Uterus (tissue), 2 donors: ENCODE results near the gene KLK11.

Experiments used
- POLR2A ChIP-seq, 2 donors: fragments of 450-650 bp; IDR thresholded peaks; one replicate each; pipeline ENCODE4 v1.6.1; 2016; ENCODE audit warnings: antibody characterized with exemption in 2 of 2, mild to moderate bottlenecking in 1 of 2, moderate library complexity in 1 of 2
- TF ChIP-seq, protein P1 (sequence below), 4 experiments: fragments of 200-600 bp in 2 of 4; fragments of 450-650 bp in 2 of 4; sonication (generic) in 2 of 4; IDR thresholded peaks; one replicate each; pipeline ENCODE4 v1.5.1; 2016 to 2019; ENCODE audit warnings: antibody characterized with exemption in 4 of 4, mild to moderate bottlenecking in 2 of 4, moderate library complexity in 1 of 4

- TF ChIP-seq, protein P1, sequence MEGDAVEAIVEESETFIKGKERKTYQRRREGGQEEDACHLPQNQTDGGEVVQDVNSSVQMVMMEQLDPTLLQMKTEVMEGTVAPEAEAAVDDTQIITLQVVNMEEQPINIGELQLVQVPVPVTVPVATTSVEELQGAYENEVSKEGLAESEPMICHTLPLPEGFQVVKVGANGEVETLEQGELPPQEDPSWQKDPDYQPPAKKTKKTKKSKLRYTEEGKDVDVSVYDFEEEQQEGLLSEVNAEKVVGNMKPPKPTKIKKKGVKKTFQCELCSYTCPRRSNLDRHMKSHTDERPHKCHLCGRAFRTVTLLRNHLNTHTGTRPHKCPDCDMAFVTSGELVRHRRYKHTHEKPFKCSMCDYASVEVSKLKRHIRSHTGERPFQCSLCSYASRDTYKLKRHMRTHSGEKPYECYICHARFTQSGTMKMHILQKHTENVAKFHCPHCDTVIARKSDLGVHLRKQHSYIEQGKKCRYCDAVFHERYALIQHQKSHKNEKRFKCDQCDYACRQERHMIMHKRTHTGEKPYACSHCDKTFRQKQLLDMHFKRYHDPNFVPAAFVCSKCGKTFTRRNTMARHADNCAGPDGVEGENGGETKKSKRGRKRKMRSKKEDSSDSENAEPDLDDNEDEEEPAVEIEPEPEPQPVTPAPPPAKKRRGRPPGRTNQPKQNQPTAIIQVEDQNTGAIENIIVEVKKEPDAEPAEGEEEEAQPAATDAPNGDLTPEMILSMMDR (IDR thresholded peaks at IDR 0.05) = no peak
- TF ChIP-seq POLR2A (IDR thresholded peaks at IDR 0.05) = no peak
These were observed 53.5 kb downstream of the KLK11 start for GRCh38 chr19:50972795-50973376.
